Measurements from ENCODE around the gene CD164L2.

DNA sequence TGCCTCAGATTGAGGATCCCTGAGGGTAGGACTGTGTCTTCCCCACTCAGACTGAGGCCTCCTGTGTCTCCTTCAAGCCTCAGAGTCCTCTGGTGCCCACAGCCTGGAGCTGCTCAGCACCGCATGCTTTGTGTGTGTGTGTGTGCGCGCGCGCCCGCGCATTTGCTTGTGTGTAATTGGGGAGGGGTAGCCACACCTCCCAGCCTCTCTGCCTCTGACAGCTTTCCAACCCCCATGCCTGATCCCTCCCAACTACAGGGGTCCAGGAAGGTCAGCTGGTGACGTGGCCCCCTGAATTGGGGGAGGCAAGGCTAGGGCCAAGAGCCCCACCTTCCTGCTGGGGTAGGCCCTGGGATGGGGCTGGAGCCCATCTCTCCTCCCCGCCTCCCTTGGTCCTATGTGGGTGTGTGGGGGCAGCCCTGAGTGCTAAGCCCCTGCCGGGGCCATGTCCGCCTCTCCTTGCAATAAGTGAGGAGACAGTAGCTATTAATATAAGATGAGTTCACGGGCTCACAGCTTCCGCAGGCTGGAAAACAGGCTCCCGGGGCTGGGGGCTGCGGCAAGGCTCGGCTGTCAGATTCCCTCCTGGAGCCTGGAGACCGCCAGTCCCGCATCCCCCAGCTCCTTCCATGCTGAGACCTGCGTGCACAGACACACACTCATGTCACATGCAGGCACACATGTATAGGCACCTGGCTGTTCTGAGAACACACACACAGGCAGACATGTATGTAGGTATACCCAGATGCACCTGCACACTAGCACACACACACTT is 16.3 kb upstream of the CD164L2 start:
- TF ChIP-seq, protein P1, sequence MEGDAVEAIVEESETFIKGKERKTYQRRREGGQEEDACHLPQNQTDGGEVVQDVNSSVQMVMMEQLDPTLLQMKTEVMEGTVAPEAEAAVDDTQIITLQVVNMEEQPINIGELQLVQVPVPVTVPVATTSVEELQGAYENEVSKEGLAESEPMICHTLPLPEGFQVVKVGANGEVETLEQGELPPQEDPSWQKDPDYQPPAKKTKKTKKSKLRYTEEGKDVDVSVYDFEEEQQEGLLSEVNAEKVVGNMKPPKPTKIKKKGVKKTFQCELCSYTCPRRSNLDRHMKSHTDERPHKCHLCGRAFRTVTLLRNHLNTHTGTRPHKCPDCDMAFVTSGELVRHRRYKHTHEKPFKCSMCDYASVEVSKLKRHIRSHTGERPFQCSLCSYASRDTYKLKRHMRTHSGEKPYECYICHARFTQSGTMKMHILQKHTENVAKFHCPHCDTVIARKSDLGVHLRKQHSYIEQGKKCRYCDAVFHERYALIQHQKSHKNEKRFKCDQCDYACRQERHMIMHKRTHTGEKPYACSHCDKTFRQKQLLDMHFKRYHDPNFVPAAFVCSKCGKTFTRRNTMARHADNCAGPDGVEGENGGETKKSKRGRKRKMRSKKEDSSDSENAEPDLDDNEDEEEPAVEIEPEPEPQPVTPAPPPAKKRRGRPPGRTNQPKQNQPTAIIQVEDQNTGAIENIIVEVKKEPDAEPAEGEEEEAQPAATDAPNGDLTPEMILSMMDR (IDR thresholded peaks at IDR 0.05 in 4 of 5, conservative IDR thresholded peaks at IDR 0.05 in 1 of 5): no peak
- no peak for TF ChIP-seq POLR2A (IDR thresholded peaks at IDR 0.05)

All from gastrocnemius medialis (tissue), 4 donors.